DND-41 (cell line): ENCODE measurements around the gene FLT4.

Source experiments
- ATAC-seq: fragments of 200-7000 bp; cut with Tn5 transposase; 3 replicates; pipeline ENCODE4 v1.9.1; 2021; ENCODE audit warnings: low read depth; ENCODE audit not compliant: insufficient read depth
- DNase-seq: peaks from one replicate; pipeline ENCODE4 v3.0.0-alpha.2; 2020
- H2AFZ ChIP-seq: 2 replicates; pipeline ENCODE4 v1.6.0; 2012; ENCODE audit warnings: low read depth, low read length
- H3K27ac ChIP-seq: 2 replicates; pipeline ENCODE4 v1.5.1; 2012; ENCODE audit warnings: low read length, inconsistent platforms
- H3K27me3 ChIP-seq: fragments of 200-600 bp; sonication (generic); 2 replicates; pipeline ENCODE4 v1.6.0; 2012; ENCODE audit warnings: low read length, mild to moderate bottlenecking, inconsistent platforms; ENCODE audit not compliant: insufficient read depth, poor library complexity
- H3K36me3 ChIP-seq: 2 replicates; pipeline ENCODE4 v1.5.1; 2012; ENCODE audit warnings: low read length, inconsistent platforms; ENCODE audit not compliant: insufficient read depth
- H3K4me1 ChIP-seq: 2 replicates; pipeline ENCODE4 v1.5.1; 2012; ENCODE audit warnings: mild to moderate bottlenecking, low read length; ENCODE audit not compliant: insufficient read depth
- H3K4me2 ChIP-seq: 2 replicates; pipeline ENCODE4 v1.6.0; 2012; ENCODE audit warnings: mild to moderate bottlenecking, moderate library complexity, low read length, inconsistent platforms; ENCODE audit not compliant: insufficient read depth
- H3K4me3 ChIP-seq, 2 experiments: fragments of 200-600 bp in 1 of 2; shearing (Covaris generic) in 1 of 2; 2 replicates each; pipeline ENCODE4 v1.5.1; 2012 to 2016; ENCODE audit warnings: inconsistent platforms in 2 of 2, low read length in 2 of 2, mild to moderate bottlenecking in 2 of 2, low read depth in 1 of 2, moderate library complexity in 1 of 2
- H3K79me2 ChIP-seq: 2 replicates; pipeline ENCODE4 v1.6.0; 2012; ENCODE audit warnings: low read length, inconsistent platforms; ENCODE audit not compliant: insufficient read depth
- H3K9ac ChIP-seq: 2 replicates; pipeline ENCODE4 v1.6.0; 2012; ENCODE audit warnings: low read depth, mild to moderate bottlenecking, inconsistent platforms, low read length, moderate library complexity
- H3K9me3 ChIP-seq: 2 replicates; pipeline ENCODE4 v1.5.1; 2012; ENCODE audit warnings: low read length, moderate library complexity, mild to moderate bottlenecking, inconsistent platforms; ENCODE audit not compliant: insufficient read depth, severe bottlenecking
- H4K20me1 ChIP-seq: 2 replicates; pipeline ENCODE4 v1.6.0; 2012; ENCODE audit warnings: low read length; ENCODE audit not compliant: insufficient read depth
- CTCF ChIP-seq: IDR thresholded peaks from 2 replicates; pipeline ENCODE4 v1.5.1; 2012; ENCODE audit warnings: borderline replicate concordance, low read length, moderate library complexity, mild to moderate bottlenecking; ENCODE audit not compliant: poor library complexity, severe bottlenecking; ENCODE audit errors: extremely low read depth
- EZH2 ChIP-seq: IDR thresholded peaks from 3 replicates; pipeline ENCODE4 v1.6.1; 2012; ENCODE audit warnings: borderline replicate concordance, low read depth, mild to moderate bottlenecking, moderate library complexity, low read length, inconsistent platforms; ENCODE audit not compliant: severe bottlenecking

Gene FLT4

GRCh38 chr5:180641566-180641900, 7.9 kb downstream of the FLT4 start:
- H2AFZ ChIP-seq: no peak overlapping the region
- TF ChIP-seq CTCF: no peak
- TF ChIP-seq EZH2: no peak
- no peak overlapping the region for H3K9ac ChIP-seq
- H3K4me2 ChIP-seq: no peak overlapping the region
- no peak overlapping the region for H3K4me3 ChIP-seq
- H3K27me3 ChIP-seq: peaks cover 3% of the 10 kb centered on the region
- H3K79me2 ChIP-seq: no peaks in the 10 kb centered on the region
- H3K27ac ChIP-seq: no peak overlapping the region
- H3K36me3 ChIP-seq: no peaks in the 10 kb centered on the region
- H3K4me1 ChIP-seq: no peaks in the 10 kb centered on the region
- no peaks in the 10 kb centered on the region for H3K9me3 ChIP-seq
- peaks cover 2% of the 10 kb centered on the region; the same call in 1 of the 2 replicates for H4K20me1 ChIP-seq
- no peak for DNase-seq
- no peak for ATAC-seq

GRCh38 chr5:180640861-180641565, 8.4 kb downstream of the FLT4 start:
- no peak for ATAC-seq
- Histone ChIP-seq H3K27ac (no peak overlapping the region), H3K9me3 (no peaks in the 10 kb centered on the region), H2AFZ (no peak overlapping the region), H3K4me3 (no peak overlapping the region), H3K79me2 (no peaks in the 10 kb centered on the region), H3K4me1 (no peaks in the 10 kb centered on the region), H3K36me3 (no peaks in the 10 kb centered on the region), H3K9ac (no peak overlapping the region), H3K4me2 (no peak overlapping the region), H3K27me3 (peaks cover 3% of the 10 kb centered on the region), H4K20me1 (peaks cover 2% of the 10 kb centered on the region; the same call in 1 of the 2 replicates)
- TF ChIP-seq CTCF (no peak), EZH2 (no peak)
- DNase-seq: no peak

GRCh38 chr5:180640611-180640860, 8.9 kb downstream of the FLT4 start:
- H3K27me3 ChIP-seq: no peaks in the 10 kb centered on the region
- H3K79me2 ChIP-seq: no peaks in the 10 kb centered on the region
- DNase-seq (no peak), ATAC-seq (no peak)
- no peak overlapping the region for H3K4me2 ChIP-seq
- H3K4me1 ChIP-seq: no peaks in the 10 kb centered on the region
- peaks cover 2% of the 10 kb centered on the region; the same call in 1 of the 2 replicates for H4K20me1 ChIP-seq
- no peak overlapping the region for H3K4me3 ChIP-seq
- no peak overlapping the region for H3K27ac ChIP-seq
- no peak overlapping the region for H2AFZ ChIP-seq
- H3K36me3 ChIP-seq: no peaks in the 10 kb centered on the region
- TF ChIP-seq CTCF: no peak
- TF ChIP-seq EZH2: no peak
- no peaks in the 10 kb centered on the region for H3K9me3 ChIP-seq
- no peak overlapping the region for H3K9ac ChIP-seq
